CD4-positive, alpha-beta T cell treated with Interleukin-1 beta for 1 hour (primary cell): ENCODE measurements around the gene PMPCB.

Source experiments
- DNase-seq, 2 donors: peaks; one replicate each; pipeline ENCODE4 v3.0.0-alpha.2; 2020 to 2022

The PMPCB gene

GRCh38 chr7:103336761-103337160 lies 39.5 kb downstream of the PMPCB start:
- no peak for DNase-seq

GRCh38 chr7:103338864-103339263 lies 41.6 kb downstream of the PMPCB start:
- DNase-seq, result no peak

GRCh38 chr7:103341466-103341865 lies 44.2 kb downstream of the PMPCB start:
- DNase-seq, result no peak

GRCh38 chr7:103343332-103343731 lies 46.1 kb downstream of the PMPCB start:
- DNase-seq, result no peak

- DNase-seq, result peak; percentile 30 to 35
Observed at GRCh38 chr7:103343758-103344452, 46.7 kb downstream of the PMPCB start.

GRCh38 chr7:103344453-103345149 lies 47.4 kb downstream of the PMPCB start, which contains the start of gene DNAJC2:
Gene DNAJC2, minus strand, starts transcription at chr7:103344767. Its CDS starts 145 bp downstream, at chr7:103344622.
- peak; percentile 87 for DNase-seq

GRCh38 chr7:103346396-103346795 lies 49.2 kb downstream of the PMPCB start:
- DNase-seq, result no peak

GRCh38 chr7:103347507-103348267 lies 50.5 kb downstream of the PMPCB start, which contains the start of gene PSMC2:
Gene PSMC2, plus strand, starts transcription at chr7:103347643. Its CDS starts 69 bp downstream, at chr7:103347712.
- DNase-seq, result peak; percentile 86 to 91

- peak in 1 of 2 donors; percentile 8 for DNase-seq
Observed at GRCh38 chr7:103348452-103348851, 51.2 kb downstream of the PMPCB start.

GRCh38 chr7:103348959-103349358 lies 51.7 kb downstream of the PMPCB start:
- DNase-seq, result no peak

GRCh38 chr7:103349805-103350204 lies 52.6 kb downstream of the PMPCB start:
- no peak for DNase-seq
